Endodermal cell (in vitro differentiated cells): ENCODE results near the gene C3orf33. TPM values are rescaled to one million over a fixed set of nuclear protein-coding genes. Genes with fewer than 3 reads are reported as not detected.
A peak's percentile ranks its signal among the peaks of the same experiment; 100 is the strongest.

ENCODE experiments used
- DNase-seq: peaks from one replicate; pipeline ENCODE4 v3.0.0-alpha.2; 2017
- H3K27ac ChIP-seq: 2 replicates; pipeline ENCODE4 v1.5.1; 2013; ENCODE audit warnings: mild to moderate bottlenecking, low read depth, low read length, moderate library complexity
- H3K27me3 ChIP-seq: 2 replicates; pipeline ENCODE4 v1.6.1; 2013; ENCODE audit warnings: mild to moderate bottlenecking, low read length, moderate library complexity; ENCODE audit not compliant: insufficient read depth, control insufficient read depth, poor library complexity, severe bottlenecking
- H3K36me3 ChIP-seq: 2 replicates; pipeline ENCODE4 v1.7.0; 2013; ENCODE audit warnings: mild to moderate bottlenecking, low read length, moderate library complexity; ENCODE audit not compliant: control insufficient read depth, insufficient read depth
- H3K4me1 ChIP-seq: one replicate; pipeline ENCODE4 v1.7.0; 2013; ENCODE audit warnings: low read length; ENCODE audit not compliant: control insufficient read depth, insufficient read depth
- H3K4me3 ChIP-seq: 2 replicates; pipeline ENCODE4 v1.5.1; 2013; ENCODE audit warnings: mild to moderate bottlenecking, low read length, moderate library complexity
- H3K9ac ChIP-seq: 2 replicates; pipeline ENCODE4 v1.6.1; 2013; ENCODE audit warnings: mild to moderate bottlenecking, low read length, moderate library complexity; ENCODE audit not compliant: poor library complexity, severe bottlenecking; ENCODE audit errors: extremely low read depth
- H3K9me3 ChIP-seq: 2 replicates; pipeline ENCODE4 v1.6.1; 2013; ENCODE audit warnings: mild to moderate bottlenecking, low read length, moderate library complexity; ENCODE audit not compliant: control insufficient read depth
- H3K27ac Mint-ChIP-seq: 2 replicates; pipeline ENCODE4 v1.8.0; 2020; ENCODE audit warnings: mixed read lengths
- H3K27me3 Mint-ChIP-seq: 2 replicates; pipeline ENCODE4 v1.8.0; 2021; ENCODE audit warnings: mild to moderate bottlenecking, mixed read lengths; ENCODE audit not compliant: insufficient read depth
- H3K36me3 Mint-ChIP-seq: 2 replicates; pipeline ENCODE4 v1.8.0; 2020; ENCODE audit warnings: low read depth, mixed read lengths
- H3K4me1 Mint-ChIP-seq: 2 replicates; pipeline ENCODE4 v1.8.0; 2020; ENCODE audit warnings: mixed read lengths
- H3K4me3 Mint-ChIP-seq: 2 replicates; pipeline ENCODE4 v1.8.0; 2020; ENCODE audit warnings: mild to moderate bottlenecking, moderate library complexity, mixed read lengths
- H3K9me3 Mint-ChIP-seq: 2 replicates; pipeline ENCODE4 v1.8.0; 2020; ENCODE audit warnings: mild to moderate bottlenecking, mixed read lengths
- CTCF ChIP-seq: fragments of 200-600 bp; sonication (generic); conservative IDR thresholded peaks from 2 replicates; pipeline ENCODE4 v1.5.0; 2021; ENCODE audit warnings: antibody characterized with exemption, mild to moderate bottlenecking
- WGBS, 2 experiments: methylation state at CpG; one replicate each; pipeline versions ENCODE4 v1.1.5 to v1.1.7; 2013; ENCODE audit warnings: missing lambda C conversion rate in 2 of 2, mixed read lengths in 1 of 2; ENCODE audit not compliant: insufficient coverage in 1 of 2, insufficient read length in 1 of 2; 5-methylcytosine and 5-hydroxymethylcytosine counted together
- total RNA-seq, 2 donors: library from RNA; stranded (reverse); fragmentation: NEBNext Ultra II Directional in 1 of 2; extraction: Animal tissue kit (Norgen Biotek cat#: 25700) in 1 of 2; gene quantifications; 2 replicates in 1 of 2; 3 replicates in 1 of 2; pipeline ENCODE4 v1.2.1, GENCODE V29; 2021

C3orf33 gene
- total RNA-seq, 2 donors from 2014 or later = 2.5 to 4.4 TPM

- Histone ChIP-seq H3K4me1 (peaks cover 16% of the 10 kb centered on the region), H3K27me3 (no peaks in the 10 kb centered on the region), H3K27ac (peak overlapping the region; percentile 60), H3K9ac (peak overlapping the region; percentile 80), H3K9me3 (no peaks in the 10 kb centered on the region), H3K36me3 (no peaks in the 10 kb centered on the region), H3K4me3 (peak overlapping the region; percentile 97)
- TF ChIP-seq CTCF = no peak
- peak; percentile 95 for DNase-seq
- Mint-ChIP-seq H3K27ac (peak overlapping the region; percentile 83), H3K9me3 (no peaks in the 10 kb centered on the region), H3K36me3 (no peaks in the 10 kb centered on the region), H3K4me1 (peaks cover 45% of the 10 kb centered on the region), H3K27me3 (peaks cover 12% of the 10 kb centered on the region), H3K4me3 (peak overlapping the region; percentile 98)
- 0% methylated on average over 21 to 48 of the region's 48 CpGs for WGBS, 2 experiments
Measured at GRCh38 chr3:155744010-155744625, 62.0 kb downstream of the C3orf33 start.

DNA sequence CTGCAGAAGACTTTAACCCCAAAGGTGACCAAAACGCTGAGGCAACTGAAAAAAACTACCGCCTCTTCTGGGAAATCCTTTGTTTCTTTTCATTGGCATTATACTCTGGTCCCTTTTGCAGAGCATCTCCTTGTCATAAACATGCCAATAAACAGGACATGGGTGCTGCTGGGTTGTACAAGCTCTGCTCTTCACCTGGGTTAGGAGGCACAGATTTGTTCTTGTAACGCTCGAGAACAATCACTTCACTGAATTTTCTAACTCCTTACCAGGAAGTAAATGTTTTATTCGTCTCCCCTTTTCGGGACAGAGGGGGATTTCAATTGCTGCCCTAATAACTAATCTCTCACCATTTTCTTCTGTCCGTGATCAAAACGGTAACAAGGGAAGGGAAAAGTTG lies 62.5 kb downstream of the C3orf33 start:
- Histone ChIP-seq H3K4me1 (peaks cover 11% of the 10 kb centered on the region), H3K36me3 (no peaks in the 10 kb centered on the region), H3K27me3 (no peaks in the 10 kb centered on the region), H3K9ac (peak overlapping the region; percentile 80), H3K27ac (peak overlapping the region; percentile 42), H3K4me3 (peak overlapping the region; percentile 97), H3K9me3 (no peaks in the 10 kb centered on the region)
- Mint-ChIP-seq H3K27me3 (peaks cover 12% of the 10 kb centered on the region), H3K36me3 (no peaks in the 10 kb centered on the region), H3K4me3 (peak overlapping the region; percentile 98), H3K27ac (no peak overlapping the region), H3K9me3 (no peaks in the 10 kb centered on the region), H3K4me1 (peaks cover 42% of the 10 kb centered on the region)
- no peak for DNase-seq
- no peak for TF ChIP-seq CTCF
- WGBS, 2 experiments = 24 to 49% methylated on average over 2 to 8 of the region's 8 CpGs

GRCh38 chr3:155742349-155742965 lies 63.6 kb downstream of the C3orf33 start:
- peaks cover 39% of the 10 kb centered on the region for H3K4me1 Mint-ChIP-seq
- DNase-seq = no peak
- H3K27me3 Mint-ChIP-seq = peaks cover 12% of the 10 kb centered on the region
- peaks cover 1% of the 10 kb centered on the region for H3K4me1 ChIP-seq
- no peaks in the 10 kb centered on the region for H3K9me3 Mint-ChIP-seq
- H3K4me3 Mint-ChIP-seq = peak overlapping the region; percentile 98
- no peak overlapping the region for H3K27ac ChIP-seq
- no peaks in the 10 kb centered on the region for H3K9me3 ChIP-seq
- H3K36me3 Mint-ChIP-seq = no peaks in the 10 kb centered on the region
- no peaks in the 10 kb centered on the region for H3K36me3 ChIP-seq
- 88 to 100% methylated on average over 1 to 5 of the region's 5 CpGs for WGBS, 2 experiments
- no peak overlapping the region for H3K27ac Mint-ChIP-seq
- no peak overlapping the region for H3K9ac ChIP-seq
- TF ChIP-seq CTCF = no peak
- H3K27me3 ChIP-seq = no peaks in the 10 kb centered on the region
- H3K4me3 ChIP-seq = no peak overlapping the region
